ENCODE data around the gene OR10G6.
"Not testable (repeated sequence)": the region's sequence is repeated elsewhere in the genome, so short reads cannot be mapped to it uniquely, and the experiment has no call there.

OR10G6 gene

GRCh38 chr11:123995119-123995518 is at the start of gene OR10G6:
OR10G6 (minus strand) TSS chr11:123995161; CDS start chr11:123995161, 0 bp downstream.
- no peak for DNase-seq (ENCODE audit: low read depth in 1 of 2, low spot score in 1 of 2)

- no peak for DNase-seq (ENCODE audit: low read depth in 1 of 2, low spot score in 1 of 2)
Observed at GRCh38 chr11:124043420-124043819, 48.5 kb upstream of the OR10G6 start.

GRCh38 chr11:124041254-124041653 is 46.3 kb upstream of the OR10G6 start, which contains the start of gene OR10G7:
OR10G7 (minus strand) TSS chr11:124041325; CDS start chr11:124039001, 2,324 bp downstream.
- no peak for DNase-seq (ENCODE audit: low read depth in 1 of 2, low spot score in 1 of 2)

- DNase-seq (ENCODE audit: low read depth in 1 of 2, low spot score in 1 of 2), result no peak
Observed at GRCh38 chr11:124039557-124039956, 44.6 kb upstream of the OR10G6 start.

- DNase-seq (ENCODE audit: low read depth in 1 of 2, low spot score in 1 of 2), result no peak
Observed at GRCh38 chr11:124036666-124037065, 41.7 kb upstream of the OR10G6 start.

GRCh38 chr11:124026498-124026897 is 31.5 kb upstream of the OR10G6 start, which contains the start of gene OR10G8:
OR10G8 (plus strand) TSS chr11:124026798; CDS start chr11:124029623, 2,825 bp downstream.
- no peak for DNase-seq (ENCODE audit: low read depth in 1 of 2, low spot score in 1 of 2)

- DNase-seq (ENCODE audit: low read depth in 1 of 2, low spot score in 1 of 2), result not testable (repeated sequence)
Observed at GRCh38 chr11:124015837-124016236, 20.9 kb upstream of the OR10G6 start.

GRCh38 chr11:124012697-124013096 is 17.7 kb upstream of the OR10G6 start, which contains the start of gene OR10G4:
OR10G4 (plus strand) TSS chr11:124012997; CDS start chr11:124015575, 2,578 bp downstream.
- DNase-seq (ENCODE audit: low read depth in 1 of 2, low spot score in 1 of 2), result no peak

- no peak for DNase-seq (ENCODE audit: low read depth in 1 of 2, low spot score in 1 of 2)
Observed at GRCh38 chr11:123979311-123979710, 15.7 kb downstream of the OR10G6 start.

GRCh38 chr11:123977731-123978347 is 17.1 kb downstream of the OR10G6 start, which contains the start of gene OR10S1:
OR10S1 (minus strand) TSS chr11:123977781; CDS start chr11:123977664, 117 bp downstream.
- no peak for DNase-seq (ENCODE audit: low read depth in 1 of 2, low spot score in 1 of 2)

GRCh38 chr11:123976770-123977560 is 18.0 kb downstream of the OR10G6 start:
- no peak for DNase-seq (ENCODE audit: low read depth in 1 of 2, low spot score in 1 of 2)

GRCh38 chr11:123973816-123974215 is 21.1 kb downstream of the OR10G6 start:
- DNase-seq (ENCODE audit: low read depth in 1 of 2, low spot score in 1 of 2), result no peak

- no peak for DNase-seq (ENCODE audit: low read depth in 1 of 2, low spot score in 1 of 2)
Observed at GRCh38 chr11:123956752-123957151, 38.2 kb downstream of the OR10G6 start.

GRCh38 chr11:123945132-123945531 is 49.8 kb downstream of the OR10G6 start:
- no peak for DNase-seq (ENCODE audit: low read depth in 1 of 2, low spot score in 1 of 2)
